T-helper 1 cell treated with Interleukin-12 subunit alpha and Interleukin-12 subunit beta and Interleukin-4 antibody, amounts not matched to agents 30 μg/mL and 1 μg/mL, for 36 hours (primary cell): ENCODE measurements around the gene RAC3.
A peak's percentile ranks its signal among the peaks of the same experiment; 100 is the strongest.

Experiments used
- H3K27ac Mint-ChIP-seq: one replicate; pipeline ENCODE4 v1.8.0; 2021; ENCODE audit warnings: mild to moderate bottlenecking, mixed read lengths
- H3K27me3 Mint-ChIP-seq: one replicate; pipeline ENCODE4 v1.8.0; 2021; ENCODE audit warnings: low read depth, mixed read lengths
- H3K36me3 Mint-ChIP-seq: one replicate; pipeline ENCODE4 v1.8.0; 2021; ENCODE audit warnings: low read depth, mixed read lengths
- H3K4me1 Mint-ChIP-seq: one replicate; pipeline ENCODE4 v1.8.0; 2021; ENCODE audit warnings: low read depth, mixed read lengths
- H3K4me3 Mint-ChIP-seq: one replicate; pipeline ENCODE4 v1.8.0; 2021; ENCODE audit warnings: mild to moderate bottlenecking, moderate library complexity, mixed read lengths
- H3K9me3 Mint-ChIP-seq: one replicate; pipeline ENCODE4 v1.8.0; 2021; ENCODE audit warnings: mixed read lengths

The RAC3 gene

DNA sequence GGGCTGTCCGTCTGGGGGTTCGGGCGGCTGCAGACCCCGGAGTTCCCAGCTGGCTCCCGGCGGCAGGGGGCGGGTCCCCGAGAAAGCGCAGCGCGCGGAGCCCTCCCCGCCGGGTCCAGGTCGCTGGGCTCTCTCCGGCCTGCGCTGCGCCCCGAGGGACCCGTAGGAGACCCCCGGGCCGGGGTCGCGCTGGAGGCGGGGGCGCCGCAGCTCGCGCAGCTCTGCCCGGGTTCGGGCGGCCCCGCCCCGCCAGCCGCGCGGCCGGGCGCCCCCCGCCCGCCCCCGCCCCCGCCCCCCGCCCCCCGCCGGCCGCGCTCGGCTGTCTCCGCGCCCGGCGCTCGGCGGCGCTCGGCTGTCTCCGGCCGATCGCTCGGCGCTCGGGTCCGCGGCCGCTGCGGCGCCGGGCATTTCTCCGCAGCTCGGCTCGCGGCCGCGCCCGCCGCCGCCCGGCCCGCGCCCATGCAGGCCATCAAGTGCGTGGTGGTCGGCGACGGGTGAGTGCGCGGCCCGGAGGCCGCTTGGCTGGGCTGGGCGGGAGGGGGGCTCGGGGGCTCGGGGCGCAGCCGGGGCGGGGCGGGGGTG, at the start of gene RAC3:
Gene RAC3 (plus strand): TSS at position 376 of the 582 bp plus-strand sequence. CDS start 84 bp downstream, at position 460.
- H3K4me3 Mint-ChIP-seq, result peak within 1 kb of the TSS; percentile 85
- H3K4me1 Mint-ChIP-seq, result peaks cover 4% of the 10 kb centered on the region
- H3K36me3 Mint-ChIP-seq, result peaks cover 7% of the 10 kb centered on the region
- no peaks in the 10 kb centered on the region for H3K27me3 Mint-ChIP-seq
- no peaks in the 10 kb centered on the region for H3K9me3 Mint-ChIP-seq
- H3K27ac Mint-ChIP-seq, result peak within 1 kb of the TSS; percentile 79

DNA sequence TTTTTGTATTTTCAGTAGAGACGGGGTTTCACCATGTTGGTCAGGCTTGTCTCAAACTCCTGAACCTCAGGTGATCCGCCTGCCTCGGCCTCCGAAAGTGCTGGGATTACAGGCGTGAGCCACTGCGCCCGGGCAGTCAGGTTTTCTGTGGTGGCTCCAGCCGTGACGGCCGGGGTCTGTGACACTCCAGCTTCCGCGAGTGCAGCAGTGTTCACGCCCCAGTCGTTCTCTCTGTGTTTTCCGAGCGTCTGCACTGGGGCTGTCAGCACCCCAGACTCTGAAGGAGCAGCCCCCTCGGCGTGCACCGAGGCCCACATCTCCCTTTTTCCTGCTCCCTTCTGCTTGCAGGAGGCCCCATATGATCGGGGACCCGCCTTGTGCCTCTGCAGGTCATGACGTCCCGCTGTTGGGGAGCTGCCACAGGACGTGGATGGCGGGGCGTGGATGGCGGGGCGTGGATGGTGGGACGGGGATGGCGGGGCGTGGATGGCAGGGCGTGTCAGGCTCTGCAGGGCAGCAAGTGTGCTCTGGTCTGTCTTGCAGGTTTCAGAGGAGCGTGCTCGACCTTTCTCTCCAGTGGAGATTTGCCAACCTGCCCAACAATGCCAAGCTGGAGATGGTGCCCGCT, 48.4 kb upstream of the RAC3 start:
- H3K27ac Mint-ChIP-seq, result no peak overlapping the region

DNA sequence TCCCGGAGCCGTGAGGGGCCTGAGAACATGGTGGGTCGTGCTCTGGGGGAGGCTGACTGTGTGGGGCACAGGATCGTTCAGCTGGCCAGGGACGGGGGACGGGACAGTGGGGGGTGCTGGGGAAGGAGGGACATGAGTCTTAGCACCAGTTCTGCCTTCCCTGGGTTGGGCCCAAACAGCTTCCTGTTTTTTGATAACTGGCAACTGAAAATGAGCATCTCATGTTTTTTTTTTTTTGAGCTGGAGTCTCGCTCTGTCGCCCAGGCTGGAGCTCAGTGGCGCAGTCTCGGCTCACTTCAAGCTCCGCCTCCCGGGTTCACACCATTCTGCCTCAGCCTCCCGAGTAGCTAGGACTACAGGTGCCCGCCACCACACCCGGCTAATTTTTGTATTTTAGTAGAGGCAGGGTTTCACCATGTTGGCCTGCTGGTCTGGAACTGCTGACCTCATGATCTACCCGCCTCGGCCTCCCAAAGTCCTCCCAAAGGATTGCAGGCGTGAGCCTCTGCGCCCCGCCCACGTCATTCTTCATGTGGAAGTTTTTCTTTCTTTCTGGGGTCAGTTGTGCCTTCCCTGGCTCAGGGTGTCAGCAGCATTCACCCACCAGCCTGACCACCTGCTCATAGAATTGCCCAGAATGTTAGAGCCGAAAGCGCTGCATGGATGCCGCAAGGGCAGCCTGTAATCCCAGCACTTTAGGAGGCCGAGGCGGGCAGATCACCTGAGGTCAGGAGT, 47.7 kb upstream of the RAC3 start:
- H3K27ac Mint-ChIP-seq, result no peak overlapping the region
- peaks cover 19% of the 10 kb centered on the region for H3K4me1 Mint-ChIP-seq
- no peak overlapping the region for H3K4me3 Mint-ChIP-seq
- H3K27me3 Mint-ChIP-seq, result no peaks in the 10 kb centered on the region
- H3K36me3 Mint-ChIP-seq, result peaks cover 10% of the 10 kb centered on the region
- no peaks in the 10 kb centered on the region for H3K9me3 Mint-ChIP-seq

More for the DNA sequence above, 48.4 kb upstream of the RAC3 start:
- H3K27me3 Mint-ChIP-seq, result no peaks in the 10 kb centered on the region
- no peak overlapping the region for H3K4me3 Mint-ChIP-seq
- no peaks in the 10 kb centered on the region for H3K9me3 Mint-ChIP-seq
- peaks cover 19% of the 10 kb centered on the region for H3K4me1 Mint-ChIP-seq
- peaks cover 10% of the 10 kb centered on the region for H3K36me3 Mint-ChIP-seq

DNA sequence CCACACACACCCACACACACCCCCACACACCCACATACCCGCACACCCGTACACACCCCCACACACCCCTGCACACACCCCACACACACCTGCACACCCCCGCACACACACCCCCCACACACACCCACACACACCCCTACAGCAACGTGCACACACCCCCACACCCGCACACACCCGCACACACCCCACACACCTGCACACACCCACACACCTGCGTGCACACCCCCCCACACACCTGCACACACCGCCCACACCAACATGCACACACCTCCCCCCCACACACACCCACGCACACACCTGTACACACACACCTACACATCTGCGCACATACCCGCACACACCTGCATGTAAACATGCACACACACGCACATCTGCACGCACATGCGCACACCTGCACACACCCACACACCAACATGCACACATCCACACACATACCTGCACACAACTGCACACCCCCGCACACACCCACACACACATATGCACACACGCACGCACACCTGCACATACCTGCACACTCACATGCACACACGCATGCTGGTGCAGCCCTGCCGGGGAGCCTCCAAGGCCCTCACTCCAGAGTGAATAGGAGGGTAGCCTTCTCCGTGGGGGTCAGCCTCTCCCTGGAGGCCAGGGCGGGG, 46.6 kb upstream of the RAC3 start:
- H3K27me3 Mint-ChIP-seq, result no peaks in the 10 kb centered on the region
- H3K4me3 Mint-ChIP-seq, result no peak overlapping the region
- H3K4me1 Mint-ChIP-seq, result peaks cover 12% of the 10 kb centered on the region
- no peaks in the 10 kb centered on the region for H3K9me3 Mint-ChIP-seq
- H3K36me3 Mint-ChIP-seq, result peaks cover 6% of the 10 kb centered on the region
- H3K27ac Mint-ChIP-seq, result no peak overlapping the region

DNA sequence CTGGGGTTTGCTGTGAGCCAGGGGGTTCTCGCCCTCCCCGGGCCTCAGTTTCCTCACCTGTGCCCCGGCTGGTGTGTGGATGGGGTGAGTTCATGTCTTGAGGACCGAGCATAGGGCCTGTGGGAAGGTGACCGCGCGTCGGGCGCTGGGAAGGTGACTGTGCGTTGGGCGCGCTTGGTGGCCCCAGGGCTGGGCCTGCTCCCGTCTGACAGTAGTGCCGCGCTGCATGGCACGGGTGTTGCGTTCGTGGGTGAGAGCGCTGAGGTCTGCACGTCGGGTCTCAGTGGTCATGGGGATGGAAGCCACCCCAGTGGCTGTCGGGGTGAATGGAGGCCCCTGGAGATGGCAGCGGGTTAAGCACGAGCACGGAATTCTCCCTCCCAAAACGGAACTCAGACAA, 44.9 kb upstream of the RAC3 start:
- Mint-ChIP-seq H3K9me3 (no peaks in the 10 kb centered on the region), H3K27me3 (no peaks in the 10 kb centered on the region), H3K36me3 (peaks cover 6% of the 10 kb centered on the region), H3K4me3 (no peak overlapping the region), H3K27ac (no peak overlapping the region), H3K4me1 (peaks cover 4% of the 10 kb centered on the region)

DNA sequence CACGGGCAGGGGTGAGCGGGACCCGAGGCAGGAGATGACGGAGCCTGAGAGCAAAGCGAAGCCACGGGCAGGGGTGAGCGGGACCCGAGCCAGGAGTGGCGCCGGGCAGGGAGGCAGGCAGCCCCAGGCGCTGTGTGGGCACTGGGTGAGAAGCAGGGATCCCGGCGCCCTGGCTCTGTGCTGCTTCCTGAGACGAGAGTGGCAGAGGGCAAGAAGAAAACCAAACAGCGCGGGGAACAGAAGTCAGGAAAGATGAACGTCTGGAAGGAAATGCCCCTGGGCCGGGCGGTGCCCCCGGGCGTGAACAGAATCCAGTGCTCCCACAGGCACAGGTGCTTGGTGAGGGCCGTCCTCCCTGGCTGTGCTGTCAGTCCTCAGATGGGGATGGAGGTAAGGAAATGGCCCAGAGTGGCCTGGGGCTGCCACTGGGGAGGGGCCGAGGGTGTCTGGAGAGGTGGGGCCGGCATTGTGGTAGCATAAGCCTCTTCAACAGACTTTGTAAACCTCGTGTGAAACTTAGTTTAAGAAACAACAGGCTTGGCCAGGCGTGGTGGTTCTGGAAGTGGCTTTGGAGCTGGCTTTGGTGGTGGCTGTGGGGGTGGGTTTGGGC, 44.2 kb upstream of the RAC3 start:
- no peak overlapping the region for H3K27ac Mint-ChIP-seq
- peaks cover 6% of the 10 kb centered on the region for H3K36me3 Mint-ChIP-seq
- no peaks in the 10 kb centered on the region for H3K27me3 Mint-ChIP-seq
- no peak overlapping the region for H3K4me3 Mint-ChIP-seq
- H3K4me1 Mint-ChIP-seq, result peaks cover 4% of the 10 kb centered on the region
- H3K9me3 Mint-ChIP-seq, result no peaks in the 10 kb centered on the region

DNA sequence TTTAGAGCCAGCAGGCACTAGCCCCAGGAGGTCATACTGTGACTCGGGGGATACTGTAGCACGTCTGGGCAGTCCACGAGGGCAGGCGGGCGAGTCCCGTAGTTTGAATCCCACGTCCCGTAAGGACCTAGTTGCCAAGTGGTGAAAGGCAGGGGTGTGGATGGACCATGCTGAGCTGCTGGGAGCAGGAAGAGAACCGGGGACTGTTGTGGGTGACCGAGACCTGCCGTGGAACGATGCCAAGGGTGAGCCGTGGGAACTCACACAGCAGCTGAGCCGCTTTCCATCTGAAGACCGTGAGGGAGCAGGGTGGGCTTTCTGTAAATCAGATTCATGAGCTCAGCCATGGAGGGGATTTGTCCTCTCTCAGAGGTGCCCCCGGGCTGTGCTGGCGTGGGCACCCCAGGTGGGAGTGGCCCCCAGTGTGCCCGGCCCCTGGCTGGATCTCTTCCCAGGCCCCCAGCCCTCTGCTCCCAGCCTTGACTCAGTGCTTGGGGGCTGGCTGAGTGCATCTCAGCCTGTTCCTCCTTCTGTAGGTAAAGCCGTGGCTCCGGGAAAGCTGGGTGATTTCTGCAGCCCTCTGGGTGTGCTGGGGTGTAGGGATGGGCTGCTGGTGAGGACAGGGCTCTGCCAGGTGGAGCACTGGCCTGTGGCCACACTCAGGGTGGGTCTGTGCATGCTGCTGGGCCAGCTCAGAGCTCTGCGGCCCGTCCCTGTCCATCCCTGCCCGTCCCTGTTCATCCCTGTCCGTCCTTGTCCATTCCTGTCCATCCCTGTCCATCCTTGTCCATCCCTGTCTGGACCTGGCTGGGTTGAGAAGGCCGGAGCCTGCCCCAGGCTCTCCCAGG, 40.4 kb upstream of the RAC3 start:
- Mint-ChIP-seq H3K4me3 (no peak overlapping the region), H3K27ac (no peak overlapping the region), H3K4me1 (no peaks in the 10 kb centered on the region), H3K9me3 (no peaks in the 10 kb centered on the region), H3K27me3 (no peaks in the 10 kb centered on the region), H3K36me3 (no peaks in the 10 kb centered on the region)

DNA sequence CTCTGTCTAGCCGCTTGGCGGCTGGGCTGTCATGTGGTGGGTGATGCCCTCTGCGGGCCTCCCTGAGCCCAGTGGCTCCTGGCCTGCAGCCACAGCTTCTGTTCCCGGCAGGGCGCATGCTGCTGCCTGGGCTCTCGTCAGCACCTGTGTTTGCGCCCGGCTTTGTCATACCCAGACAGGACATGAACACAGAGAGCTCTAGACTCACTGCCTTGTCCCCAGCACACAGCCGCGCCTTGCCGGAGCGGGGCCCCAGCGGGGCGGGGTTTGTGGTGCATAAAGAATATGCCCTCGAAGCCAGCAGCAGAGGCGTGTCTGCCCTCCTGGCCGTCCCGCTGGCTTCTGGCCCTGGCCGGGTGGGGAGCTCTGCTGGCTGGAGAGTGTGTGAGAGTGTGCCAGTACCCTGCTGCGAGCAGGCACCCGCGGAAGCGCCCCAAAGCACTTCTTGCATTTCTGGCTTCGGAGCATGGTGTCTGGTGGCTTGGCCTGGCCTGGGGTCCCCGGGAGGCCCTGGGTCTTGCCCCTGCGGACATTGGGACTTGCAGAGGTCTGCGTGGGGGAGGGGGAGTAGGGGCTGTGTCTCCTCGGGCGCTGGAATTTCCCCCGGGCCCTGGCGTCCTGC, 39.7 kb upstream of the RAC3 start:
- H3K27ac Mint-ChIP-seq, result no peak overlapping the region
- H3K9me3 Mint-ChIP-seq, result no peaks in the 10 kb centered on the region

DNA sequence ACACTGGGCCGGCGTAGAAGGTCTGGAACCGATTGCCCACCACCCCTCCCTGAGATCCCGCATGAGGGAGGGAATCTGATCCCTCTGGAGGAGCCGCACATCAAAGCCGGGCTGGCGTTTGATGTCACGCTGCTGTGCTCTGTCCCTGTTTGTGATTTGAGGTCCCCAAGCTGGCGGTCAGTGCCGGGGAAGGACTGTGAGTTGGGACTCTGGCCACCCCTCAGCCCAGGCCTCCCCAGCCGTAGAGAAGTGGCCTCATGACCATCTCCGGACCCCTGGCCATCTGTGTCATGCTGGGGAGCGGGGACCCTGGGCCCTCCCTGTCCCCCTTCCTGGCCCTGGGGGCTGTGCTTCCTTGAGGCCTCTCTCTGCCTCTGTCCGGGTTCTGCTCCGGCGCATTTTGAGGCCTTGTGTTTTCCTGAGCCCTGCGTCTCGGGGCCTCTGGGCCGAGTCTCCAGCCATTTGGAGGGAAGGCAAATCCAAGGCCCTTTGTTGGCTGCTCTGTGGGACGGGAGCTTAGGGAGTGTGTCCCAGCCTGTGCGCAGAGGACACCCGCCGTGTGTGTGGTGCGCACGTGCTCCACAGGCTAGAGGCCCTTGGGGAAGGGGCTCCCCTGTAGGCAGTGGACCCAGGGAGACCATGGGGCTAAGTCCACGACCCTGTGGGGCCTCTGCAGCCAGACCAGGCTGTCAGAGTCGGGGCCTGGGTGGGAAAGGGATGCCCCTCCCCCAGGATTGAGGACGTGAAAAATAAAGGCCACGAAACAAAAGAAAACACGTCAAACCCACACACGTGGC, 39.0 kb upstream of the RAC3 start:
- Mint-ChIP-seq H3K27ac (no peak overlapping the region), H3K9me3 (no peaks in the 10 kb centered on the region), H3K27me3 (no peaks in the 10 kb centered on the region), H3K4me1 (no peaks in the 10 kb centered on the region), H3K4me3 (no peak overlapping the region), H3K36me3 (no peaks in the 10 kb centered on the region)

More for the DNA sequence above, 39.7 kb upstream of the RAC3 start:
- Mint-ChIP-seq H3K36me3 (no peaks in the 10 kb centered on the region), H3K4me1 (no peaks in the 10 kb centered on the region), H3K27me3 (no peaks in the 10 kb centered on the region), H3K4me3 (no peak overlapping the region)

DNA sequence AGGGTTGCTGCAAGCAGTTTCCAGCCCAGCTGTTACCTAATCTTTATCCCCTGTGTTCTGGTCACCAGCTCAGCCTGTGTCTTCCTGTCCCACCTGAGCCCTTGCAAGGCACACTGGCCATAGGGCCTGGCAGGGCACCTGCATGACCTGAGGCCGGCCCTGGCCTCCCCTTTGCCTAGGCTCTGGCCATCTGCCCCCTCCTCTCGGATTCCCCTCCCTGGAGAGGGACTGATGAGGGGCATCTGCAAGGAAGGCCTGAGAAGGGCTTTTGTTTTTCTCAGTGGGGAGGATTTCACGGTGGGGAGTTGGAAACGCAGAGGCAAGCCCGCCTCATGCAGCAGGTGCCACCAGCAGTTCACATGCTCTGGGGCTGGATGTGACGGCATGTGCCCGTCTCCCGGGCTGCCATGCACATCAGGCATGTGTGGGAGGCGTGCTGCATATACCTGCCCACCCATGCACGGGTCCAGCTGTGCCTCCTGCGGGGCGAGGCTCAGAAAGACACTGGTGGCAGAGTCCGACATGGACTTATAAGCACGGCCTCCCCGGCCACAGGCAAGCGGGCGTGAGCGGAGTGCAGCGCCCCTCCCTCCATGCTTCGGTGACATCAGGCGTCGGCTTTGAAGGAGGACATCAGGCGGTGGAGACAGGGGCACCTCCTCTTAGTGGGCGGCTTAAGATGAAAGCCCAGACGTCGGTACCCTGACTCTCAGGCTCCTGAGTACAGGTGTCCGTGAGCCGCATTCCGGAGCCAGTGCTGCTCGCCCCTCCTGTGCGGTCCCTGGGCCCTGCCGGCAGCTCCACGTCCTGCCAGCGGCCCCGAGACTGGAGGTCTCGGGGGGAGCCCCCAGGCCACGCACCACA, 37.5 kb upstream of the RAC3 start:
- Mint-ChIP-seq H3K36me3 (no peaks in the 10 kb centered on the region), H3K27me3 (no peaks in the 10 kb centered on the region), H3K9me3 (no peaks in the 10 kb centered on the region), H3K27ac (no peak overlapping the region), H3K4me1 (no peaks in the 10 kb centered on the region), H3K4me3 (no peak overlapping the region)

DNA sequence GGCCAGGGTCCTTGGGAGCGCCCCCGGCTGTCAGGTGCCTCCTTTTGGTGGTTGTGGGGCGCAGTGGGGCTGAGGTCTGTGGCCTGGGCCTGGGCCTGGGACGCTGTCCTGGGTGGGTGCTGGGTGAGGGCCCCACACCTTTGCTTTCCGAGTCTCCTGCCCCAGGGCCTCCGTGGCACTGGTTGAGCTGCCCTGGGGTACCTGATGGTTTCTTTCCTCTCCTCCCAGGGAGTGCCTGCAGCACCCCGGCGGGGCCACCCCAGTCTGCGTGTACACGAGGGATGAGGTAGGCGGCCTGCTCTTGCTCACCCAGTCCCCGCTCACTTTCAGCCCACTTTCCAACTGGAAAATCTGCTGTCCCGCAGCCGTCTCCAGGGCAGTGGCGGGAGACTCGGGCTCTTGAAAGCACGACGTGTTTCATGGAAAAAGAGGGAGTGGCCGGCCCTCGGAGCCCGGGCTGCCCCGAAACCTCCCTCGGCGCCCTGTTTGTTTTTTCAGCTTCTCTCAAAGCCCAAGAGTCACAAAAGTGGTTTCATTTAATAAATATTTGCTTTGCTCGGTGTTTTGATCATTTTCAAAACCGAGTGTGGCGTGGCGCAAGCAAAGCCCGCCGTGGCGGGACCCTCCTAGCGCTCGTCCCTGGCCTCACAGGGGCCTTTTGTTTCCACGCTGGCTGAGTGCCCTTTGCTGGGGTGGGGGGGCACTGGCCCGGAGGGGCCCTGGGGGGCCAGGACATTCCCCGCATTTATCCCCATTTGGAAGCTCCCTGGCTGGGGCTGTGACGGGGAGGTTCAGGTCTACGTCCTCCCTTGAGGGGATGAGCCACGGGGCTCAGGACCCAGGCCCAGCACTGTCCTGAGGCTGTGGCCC, 36.6 kb upstream of the RAC3 start:
- Mint-ChIP-seq H3K9me3 (no peaks in the 10 kb centered on the region), H3K4me1 (no peaks in the 10 kb centered on the region), H3K27me3 (no peaks in the 10 kb centered on the region), H3K36me3 (no peaks in the 10 kb centered on the region), H3K27ac (no peak overlapping the region), H3K4me3 (no peak overlapping the region)
